GM18909 (cell line): Measurements from ENCODE around the gene CHTF18.

Source experiments
- ATAC-seq: cut with Tn5 transposase; IDR thresholded peaks from one replicate; pipeline ENCODE4 v1.9.1; 2021; ENCODE audit warnings: mild to moderate bottlenecking; ENCODE audit not compliant: unreplicated experiment, poor library complexity

Gene CHTF18

GRCh38 chr16:759110-759910, 29.1 kb upstream of the CHTF18 start:
- no peak for ATAC-seq

- ATAC-seq: no peak
Measured at GRCh38 chr16:760065-760464, 28.4 kb upstream of the CHTF18 start.

GRCh38 chr16:760545-761343, 27.7 kb upstream of the CHTF18 start, which contains the start of gene MSLN:
Gene MSLN (plus strand): TSS chr16:760734. CDS start chr16:762681, 1,947 bp downstream.
- ATAC-seq: no peak

- ATAC-seq: no peak
Measured at GRCh38 chr16:761625-762513, 26.6 kb upstream of the CHTF18 start.

GRCh38 chr16:762595-763268, 25.7 kb upstream of the CHTF18 start:
- no peak for ATAC-seq

GRCh38 chr16:763369-764183, 24.8 kb upstream of the CHTF18 start:
- ATAC-seq: no peak

- no peak for ATAC-seq
Measured at GRCh38 chr16:764184-764750, 24.2 kb upstream of the CHTF18 start.

GRCh38 chr16:764848-765487, 23.5 kb upstream of the CHTF18 start:
- ATAC-seq: no peak

- no peak for ATAC-seq
Measured at GRCh38 chr16:765488-765865, 22.9 kb upstream of the CHTF18 start.

GRCh38 chr16:766008-766819, 22.2 kb upstream of the CHTF18 start:
- ATAC-seq: no peak

GRCh38 chr16:766820-767640, 21.4 kb upstream of the CHTF18 start:
- ATAC-seq: no peak

GRCh38 chr16:767743-768235, 20.6 kb upstream of the CHTF18 start:
- no peak for ATAC-seq

- no peak for ATAC-seq
Measured at GRCh38 chr16:768428-768827, 20.0 kb upstream of the CHTF18 start.

- ATAC-seq: no peak
Measured at GRCh38 chr16:769184-769784, 19.1 kb upstream of the CHTF18 start.

- no peak for ATAC-seq
Measured at GRCh38 chr16:769934-770333, 18.5 kb upstream of the CHTF18 start.

- no peak for ATAC-seq
Measured at GRCh38 chr16:770411-770810, 18.0 kb upstream of the CHTF18 start.
